OCI-LY7 (cell line): Measurements from ENCODE around the gene TMC1. TPM values are rescaled to one million over a fixed set of nuclear protein-coding genes. Genes with fewer than 3 reads are reported as not detected.

Experiments
- BruUV-seq: library from RNA; stranded (reverse); fragments of 400-500 nt; replicated peaks from 2 replicates; lab custom pipeline; 2021; lab: Mats Ljungman, UMichigan
- CTCF ChIA-PET: fragments of 300-600 bp; sonication (Branson Sonifier 250); formaldehyde crosslinking; loops from one replicate; lab custom pipeline; 2022; ENCODE audit warnings: antibody characterized with exemption; ENCODE audit not compliant: unreplicated experiment; lab: Charles Lee
- POLR2A ChIA-PET: fragments of 300-600 bp; sonication (Branson Sonifier 250); formaldehyde crosslinking; loops from one replicate; lab custom pipeline; 2022; ENCODE audit warnings: antibody characterized with exemption; lab: Charles Lee
- DNase-seq: peaks from one replicate; pipeline ENCODE4 v3.0.0-alpha.2; 2015; ENCODE audit warnings: low spot score
- H2AFZ ChIP-seq: fragments of 200-600 bp; sonication (generic), shearing (Covaris generic); 2 replicates; pipeline ENCODE4 v1.6.1; 2014; ENCODE audit warnings: mild to moderate bottlenecking, antibody characterized with exemption, low read length, moderate library complexity
- H3K27ac ChIP-seq: fragments of 200-600 bp; sonication (generic); 2 replicates; pipeline ENCODE4 v1.5.1; 2014; ENCODE audit warnings: mixed run types, low read depth, mild to moderate bottlenecking, moderate library complexity, low read length, inconsistent platforms; ENCODE audit not compliant: poor library complexity, severe bottlenecking
- H3K36me3 ChIP-seq: fragments of 200-600 bp; sonication (generic); 2 replicates; pipeline ENCODE4 v1.6.1; 2014; ENCODE audit warnings: mild to moderate bottlenecking, antibody characterized with exemption, low read length, moderate library complexity, mixed read lengths; ENCODE audit not compliant: insufficient read depth
- H3K4me1 ChIP-seq: fragments of 200-600 bp; sonication (generic); 2 replicates; pipeline ENCODE4 v1.5.1; 2014; ENCODE audit warnings: mild to moderate bottlenecking, low read length; ENCODE audit not compliant: insufficient read depth, poor library complexity, severe bottlenecking
- H3K4me2 ChIP-seq: fragments of 200-600 bp; sonication (generic); 2 replicates; pipeline ENCODE4 v1.6.1; 2014; ENCODE audit warnings: mild to moderate bottlenecking, low read length
- H3K4me3 ChIP-seq: fragments of 200-600 bp; sonication (generic); 2 replicates; pipeline ENCODE4 v1.5.1; 2014; ENCODE audit warnings: mild to moderate bottlenecking, low read depth, low read length; ENCODE audit not compliant: poor library complexity, severe bottlenecking
- H3K79me2 ChIP-seq: fragments of 200-600 bp; sonication (generic); 2 replicates; pipeline ENCODE4 v1.6.1; 2016; ENCODE audit warnings: low read depth, mild to moderate bottlenecking, low read length, moderate library complexity, mixed read lengths; ENCODE audit not compliant: insufficient read depth
- H3K9me2 ChIP-seq: fragments of 200-600 bp; sonication (generic); 2 replicates; pipeline ENCODE4 v1.6.1; 2016; ENCODE audit warnings: mild to moderate bottlenecking, low read length, mixed read lengths; ENCODE audit not compliant: insufficient read depth
- H3K9me3 ChIP-seq: fragments of 200-600 bp; sonication (generic); 2 replicates; pipeline ENCODE4 v1.6.1; 2014; ENCODE audit warnings: mild to moderate bottlenecking, mixed run types, low read length, mixed read lengths
- H4K20me1 ChIP-seq: fragments of 200-600 bp; sonication (generic); 2 replicates; pipeline ENCODE4 v1.6.1; 2014; ENCODE audit warnings: mild to moderate bottlenecking, antibody characterized with exemption, low read length, moderate library complexity, mixed read lengths; ENCODE audit not compliant: insufficient read depth
- EZH2phosphoT487 ChIP-seq: fragments of 200-600 bp; sonication (generic); IDR thresholded peaks from 2 replicates; pipeline ENCODE4 v1.6.1; 2018; ENCODE audit warnings: low read depth, borderline replicate concordance, mild to moderate bottlenecking, mixed run types, antibody characterized with exemption, low read length, moderate library complexity, mixed read lengths
- intact Hi-C: fragments of 100-400 bp; cut with micrococcal nuclease; formaldehyde crosslinking; loops from one replicate; pipeline ENCODE4 v1.10.0; 2022; ENCODE audit not compliant: unreplicated experiment
- total RNA-seq, 2 experiments: library from RNA; depleted of rRNA in 1 of 2; stranded (reverse); fragments of >200 nt in 1 of 2; shearing (Covaris generic) in 1 of 2; gene quantifications; 2 replicates each; pipeline ENCODE4 v1.2.3, GENCODE V29; 2014 to 2022
- TF ChIP-seq, protein P1 (sequence below): fragments of 200-600 bp; sonication (generic); conservative IDR thresholded peaks from 2 replicates; pipeline ENCODE4 v1.5.1; 2014; ENCODE audit warnings: mild to moderate bottlenecking, antibody characterized with exemption, low read length, moderate library complexity, mixed read lengths

Gene TMC1
- total RNA-seq, 2 experiments from 2014 or later: not detected

GRCh38 chr9:72575666-72576065 lies 54.3 kb downstream of the TMC1 start:
- BruUV-seq: no TSS peak
- no peak overlapping the region for H3K4me2 ChIP-seq

GRCh38 chr9:72576087-72576486 lies 54.7 kb downstream of the TMC1 start:
- Histone ChIP-seq H3K4me2 (no peak overlapping the region), H3K4me3 (no peak overlapping the region), H3K79me2 (no peaks in the 10 kb centered on the region), H3K9me2 (no peaks in the 10 kb centered on the region), H2AFZ (no peak overlapping the region), H3K9me3 (no peaks in the 10 kb centered on the region), H3K27ac (no peak overlapping the region), H3K4me1 (no peaks in the 10 kb centered on the region), H3K36me3 (no peaks in the 10 kb centered on the region), H4K20me1 (no peaks in the 10 kb centered on the region)
- ChIA-PET POLR2A (interaction anchor here (0.5 to 0.7 kb wide), 2 partner anchors 250 to 271 kb away, joined by 4 to 6 read pairs; no protein-coding TSS in a partner anchor), CTCF (no interaction called here)
- no TSS peak for BruUV-seq
- TF ChIP-seq EZH2phosphoT487: no peak
- TF ChIP-seq, protein P1, sequence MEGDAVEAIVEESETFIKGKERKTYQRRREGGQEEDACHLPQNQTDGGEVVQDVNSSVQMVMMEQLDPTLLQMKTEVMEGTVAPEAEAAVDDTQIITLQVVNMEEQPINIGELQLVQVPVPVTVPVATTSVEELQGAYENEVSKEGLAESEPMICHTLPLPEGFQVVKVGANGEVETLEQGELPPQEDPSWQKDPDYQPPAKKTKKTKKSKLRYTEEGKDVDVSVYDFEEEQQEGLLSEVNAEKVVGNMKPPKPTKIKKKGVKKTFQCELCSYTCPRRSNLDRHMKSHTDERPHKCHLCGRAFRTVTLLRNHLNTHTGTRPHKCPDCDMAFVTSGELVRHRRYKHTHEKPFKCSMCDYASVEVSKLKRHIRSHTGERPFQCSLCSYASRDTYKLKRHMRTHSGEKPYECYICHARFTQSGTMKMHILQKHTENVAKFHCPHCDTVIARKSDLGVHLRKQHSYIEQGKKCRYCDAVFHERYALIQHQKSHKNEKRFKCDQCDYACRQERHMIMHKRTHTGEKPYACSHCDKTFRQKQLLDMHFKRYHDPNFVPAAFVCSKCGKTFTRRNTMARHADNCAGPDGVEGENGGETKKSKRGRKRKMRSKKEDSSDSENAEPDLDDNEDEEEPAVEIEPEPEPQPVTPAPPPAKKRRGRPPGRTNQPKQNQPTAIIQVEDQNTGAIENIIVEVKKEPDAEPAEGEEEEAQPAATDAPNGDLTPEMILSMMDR: no peak
- no peak for DNase-seq
- intact Hi-C loops: no loop called here

More at GRCh38 chr9:72575666-72576065, 54.3 kb downstream of the TMC1 start:
- Histone ChIP-seq H3K9me3 (no peaks in the 10 kb centered on the region), H2AFZ (no peak overlapping the region), H3K79me2 (no peaks in the 10 kb centered on the region), H4K20me1 (no peaks in the 10 kb centered on the region), H3K4me3 (no peak overlapping the region), H3K4me1 (no peaks in the 10 kb centered on the region), H3K27ac (no peak overlapping the region), H3K36me3 (no peaks in the 10 kb centered on the region), H3K9me2 (no peaks in the 10 kb centered on the region)
- no peak for DNase-seq
- intact Hi-C loops: no loop called here
- ChIA-PET POLR2A (interaction anchor here (0.7 kb wide), 1 partner anchor 270 kb away, joined by 4 read pairs; no protein-coding TSS in a partner anchor), CTCF (no interaction called here)
- TF ChIP-seq, protein P1: no peak
- no peak for TF ChIP-seq EZH2phosphoT487

- H3K9me3 ChIP-seq: no peaks in the 10 kb centered on the region
- intact Hi-C loops: no loop called here
- H3K79me2 ChIP-seq: no peaks in the 10 kb centered on the region
- H2AFZ ChIP-seq: no peak overlapping the region
- H3K4me1 ChIP-seq: no peaks in the 10 kb centered on the region
- TF ChIP-seq EZH2phosphoT487: no peak
- TF ChIP-seq, protein P1: no peak
- no peaks in the 10 kb centered on the region for H4K20me1 ChIP-seq
- CTCF ChIA-PET: no interaction called here
- DNase-seq: no peak
- no TSS peak for BruUV-seq
- POLR2A ChIA-PET: interaction anchor here (0.7 to 1.1 kb wide), 4 partner anchors 9 to 532 kb away, joined by 3 read pairs; no protein-coding TSS in a partner anchor
- no peaks in the 10 kb centered on the region for H3K36me3 ChIP-seq
- no peak overlapping the region for H3K4me2 ChIP-seq
- no peak overlapping the region for H3K27ac ChIP-seq
- no peak overlapping the region for H3K4me3 ChIP-seq
- H3K9me2 ChIP-seq: no peaks in the 10 kb centered on the region
These were observed 55.9 kb downstream of the TMC1 start for GRCh38 chr9:72577212-72577753.
